HUES64 (cell line): Measurements from ENCODE around the gene ZCCHC24.

Source experiments
- H3K27ac ChIP-seq: 2 replicates; pipeline ENCODE4 v1.7.0; 2013; ENCODE audit warnings: low read depth, low read length, inconsistent platforms
- H3K27me3 ChIP-seq: 2 replicates; pipeline ENCODE4 v1.6.1; 2013; ENCODE audit warnings: mild to moderate bottlenecking, low read length; ENCODE audit not compliant: insufficient read depth
- H3K36me3 ChIP-seq: 2 replicates; pipeline ENCODE4 v1.6.1; 2013; ENCODE audit warnings: mild to moderate bottlenecking, low read length; ENCODE audit not compliant: insufficient read depth
- H3K4me1 ChIP-seq: 2 replicates; pipeline ENCODE4 v1.6.1; 2013; ENCODE audit warnings: mild to moderate bottlenecking, low read length, moderate library complexity; ENCODE audit not compliant: insufficient read depth
- H3K4me3 ChIP-seq: 2 replicates; pipeline ENCODE4 v1.5.1; 2013; ENCODE audit warnings: mild to moderate bottlenecking, low read length, moderate library complexity
- H3K9ac ChIP-seq: 2 replicates; pipeline ENCODE4 v1.6.1; 2013; ENCODE audit warnings: mild to moderate bottlenecking, low read depth, low read length
- H3K9me3 ChIP-seq: 2 replicates; pipeline ENCODE4 v1.6.1; 2013; ENCODE audit warnings: low read depth, low read length; ENCODE audit not compliant: insufficient read depth
- WGBS: fragments of 150-250, 120-280 bp; methylation state at CpG from one replicate; pipeline ENCODE4 v1.1.7; 2013; ENCODE audit warnings: missing lambda C conversion rate; 5-methylcytosine and 5-hydroxymethylcytosine counted together

Gene ZCCHC24

GRCh38 chr10:79472449-79472848 is 27.0 kb upstream of the ZCCHC24 start:
- no peaks in the 10 kb centered on the region for H3K9me3 ChIP-seq
- H3K36me3 ChIP-seq, result no peaks in the 10 kb centered on the region
- H3K27ac ChIP-seq, result no peak overlapping the region
- WGBS, result 90% methylated on average over 7 of the region's 7 CpGs
- no peaks in the 10 kb centered on the region for H3K27me3 ChIP-seq
- H3K4me3 ChIP-seq, result no peak overlapping the region
- H3K9ac ChIP-seq, result no peak overlapping the region
- H3K4me1 ChIP-seq, result no peaks in the 10 kb centered on the region

GRCh38 chr10:79471776-79472175 is 26.4 kb upstream of the ZCCHC24 start:
- no peaks in the 10 kb centered on the region for H3K27me3 ChIP-seq
- no peaks in the 10 kb centered on the region for H3K4me1 ChIP-seq
- no peak overlapping the region for H3K9ac ChIP-seq
- no peak overlapping the region for H3K27ac ChIP-seq
- H3K36me3 ChIP-seq, result no peaks in the 10 kb centered on the region
- H3K4me3 ChIP-seq, result no peak overlapping the region
- no peaks in the 10 kb centered on the region for H3K9me3 ChIP-seq
- WGBS, result 93% methylated on average over 4 of the region's 4 CpGs

DNA sequence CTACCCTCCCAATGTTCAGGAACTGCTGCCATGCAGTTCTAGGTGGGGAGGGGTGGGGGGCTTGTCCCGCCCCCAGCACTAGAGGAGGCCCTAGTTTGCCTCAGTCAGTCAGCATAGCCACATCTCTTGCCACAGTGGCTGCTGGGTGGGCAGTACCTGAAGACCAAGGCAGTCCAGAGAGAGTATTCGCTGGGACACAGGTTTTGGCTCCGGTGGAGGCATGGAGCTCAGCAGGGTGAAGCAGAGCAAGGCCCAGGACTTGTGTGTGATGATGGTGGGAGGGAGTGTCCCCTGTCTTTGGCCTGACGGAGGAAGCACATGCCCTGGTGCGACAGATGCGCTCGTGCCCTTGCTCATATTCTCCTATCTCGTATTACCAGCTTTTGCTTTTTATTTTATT is 24.7 kb upstream of the ZCCHC24 start:
- H3K9ac ChIP-seq, result no peak overlapping the region
- H3K9me3 ChIP-seq, result no peaks in the 10 kb centered on the region
- WGBS, result 94% methylated on average over 8 of the region's 8 CpGs
- H3K4me1 ChIP-seq, result no peaks in the 10 kb centered on the region
- H3K27ac ChIP-seq, result no peak overlapping the region
- no peak overlapping the region for H3K4me3 ChIP-seq
- no peaks in the 10 kb centered on the region for H3K36me3 ChIP-seq
- H3K27me3 ChIP-seq, result no peaks in the 10 kb centered on the region

DNA sequence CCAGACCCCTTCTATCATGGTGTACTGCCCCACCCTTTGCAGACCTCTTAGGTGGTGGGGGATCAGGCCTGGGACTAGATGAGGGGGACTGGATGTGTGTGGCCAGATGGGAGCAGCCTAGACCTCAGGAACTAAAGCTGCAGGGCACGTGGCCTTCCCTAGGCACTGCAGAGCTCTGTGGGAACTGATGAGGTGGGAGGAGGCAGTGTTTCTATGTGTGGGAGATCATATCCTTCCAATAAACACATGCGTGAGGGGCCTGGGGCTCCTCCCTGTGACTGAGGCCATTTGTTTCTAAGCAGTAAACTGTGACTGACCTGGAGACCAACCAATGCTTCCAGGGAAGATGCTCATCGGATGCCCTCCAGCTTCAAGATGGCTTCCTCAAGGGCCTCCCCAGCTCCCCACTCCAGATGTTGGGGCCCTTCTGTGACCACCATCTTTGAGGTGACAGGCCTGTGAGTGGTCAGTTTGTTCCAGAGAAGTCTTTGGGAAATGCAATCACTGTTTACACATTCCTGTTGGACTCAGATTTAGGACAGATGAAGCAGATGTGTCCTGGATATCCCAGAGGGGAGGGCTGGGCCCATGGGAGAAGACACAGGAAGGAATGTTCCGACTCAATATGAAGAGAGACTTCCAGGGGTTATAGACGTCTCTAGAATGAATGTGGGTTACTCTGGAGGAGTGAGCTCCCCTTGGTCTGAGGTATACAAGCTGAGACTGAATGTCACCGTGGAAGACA is 23.6 kb upstream of the ZCCHC24 start:
- Histone ChIP-seq H3K9ac (no peak overlapping the region), H3K9me3 (no peaks in the 10 kb centered on the region), H3K27me3 (no peaks in the 10 kb centered on the region), H3K4me3 (no peak overlapping the region), H3K27ac (no peak overlapping the region), H3K4me1 (no peaks in the 10 kb centered on the region), H3K36me3 (no peaks in the 10 kb centered on the region)
- WGBS, result 87% methylated on average over 6 of the region's 6 CpGs

DNA sequence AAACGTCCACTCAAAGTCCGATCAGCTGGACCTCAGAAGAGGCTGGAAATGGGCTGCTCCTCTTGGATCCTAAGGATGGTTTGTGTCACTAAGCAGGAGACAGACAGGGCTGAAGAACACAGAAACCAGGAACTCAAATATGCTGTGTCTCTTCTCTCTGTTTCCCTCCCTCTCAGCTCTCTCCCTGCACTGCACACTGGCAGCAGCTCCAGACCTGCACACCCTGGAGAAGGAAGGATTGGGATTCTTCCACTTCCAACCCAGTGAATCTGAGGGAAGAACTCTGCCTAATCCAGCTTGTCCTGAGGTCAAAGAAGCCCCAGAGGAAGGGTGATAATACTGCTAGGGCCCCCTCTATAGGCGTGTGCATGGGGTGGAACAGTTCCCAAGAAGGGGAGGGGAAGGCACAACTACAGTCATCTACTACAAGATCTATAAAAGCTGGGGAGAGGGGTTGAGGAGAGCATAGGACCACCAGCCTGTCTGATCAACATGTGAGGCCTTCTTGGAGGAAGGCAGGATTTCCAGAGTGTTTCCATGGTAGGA is 22.7 kb upstream of the ZCCHC24 start:
- Histone ChIP-seq H3K4me1 (no peaks in the 10 kb centered on the region), H3K36me3 (no peaks in the 10 kb centered on the region)
- 82% methylated on average over 3 of the region's 3 CpGs for WGBS

DNA sequence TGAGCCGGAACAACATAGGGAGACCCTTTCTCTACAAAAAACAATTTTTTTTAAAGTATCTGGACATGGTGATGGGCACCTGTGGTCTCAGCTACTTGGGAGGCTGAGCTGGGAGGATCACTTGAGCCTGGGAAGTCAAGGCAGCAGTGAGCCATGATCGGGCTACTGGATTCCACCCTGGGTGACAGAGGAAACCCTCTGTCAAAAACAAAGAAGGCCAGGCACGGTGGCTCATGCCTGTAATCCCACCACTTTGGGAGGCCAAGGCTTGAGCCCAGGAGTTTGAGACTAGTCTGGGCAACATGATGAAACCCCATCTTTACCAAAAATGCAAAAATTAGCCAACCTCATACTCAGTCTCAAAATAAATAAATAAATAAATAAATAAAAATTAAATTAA is 19.9 kb upstream of the ZCCHC24 start:
- no peaks in the 10 kb centered on the region for H3K36me3 ChIP-seq
- no peaks in the 10 kb centered on the region for H3K4me1 ChIP-seq
- no peak overlapping the region for H3K9ac ChIP-seq
- no peaks in the 10 kb centered on the region for H3K9me3 ChIP-seq
- no peak overlapping the region for H3K4me3 ChIP-seq
- H3K27ac ChIP-seq, result no peak overlapping the region
- H3K27me3 ChIP-seq, result peaks cover 4% of the 10 kb centered on the region; the same call in 1 of the 2 replicates
- 87% methylated on average over 2 of the region's 3 CpGs for WGBS

More for the DNA sequence above, 22.7 kb upstream of the ZCCHC24 start:
- Histone ChIP-seq H3K27me3 (no peaks in the 10 kb centered on the region; the same call in 1 of the 2 replicates), H3K9me3 (no peaks in the 10 kb centered on the region), H3K27ac (no peak overlapping the region), H3K9ac (no peak overlapping the region), H3K4me3 (no peak overlapping the region)

- 89% methylated on average over 10 of the region's 10 CpGs for WGBS
- Histone ChIP-seq H3K27me3 (peaks cover 4% of the 10 kb centered on the region; the same call in 1 of the 2 replicates), H3K9me3 (no peaks in the 10 kb centered on the region), H3K9ac (no peak overlapping the region), H3K4me3 (no peak overlapping the region), H3K4me1 (no peaks in the 10 kb centered on the region), H3K36me3 (no peaks in the 10 kb centered on the region), H3K27ac (no peak overlapping the region)
Observed at GRCh38 chr10:79463578-79464496, 18.4 kb upstream of the ZCCHC24 start.

DNA sequence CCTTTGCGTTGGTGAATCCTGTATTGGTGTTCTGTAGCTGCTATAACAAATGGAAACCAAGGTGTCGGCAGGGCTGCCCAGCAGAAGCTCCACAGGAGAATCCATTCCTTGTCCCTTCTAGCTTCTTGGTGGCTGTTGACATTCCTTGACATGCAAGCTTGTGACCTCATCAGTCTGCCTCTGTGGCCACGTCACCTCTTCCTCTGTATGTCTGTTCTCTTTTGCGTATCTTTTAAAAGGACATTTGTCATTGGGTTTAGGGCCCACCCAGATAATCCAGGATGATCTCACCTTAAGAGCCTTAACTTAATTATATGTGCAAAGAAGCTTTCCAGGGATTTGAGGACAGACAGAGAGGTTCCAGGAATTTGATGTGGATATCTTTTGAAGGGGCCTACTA is 15.3 kb upstream of the ZCCHC24 start:
- H3K9me3 ChIP-seq, result no peaks in the 10 kb centered on the region
- WGBS, result 90% methylated on average over 4 of the region's 4 CpGs
- H3K4me1 ChIP-seq, result no peaks in the 10 kb centered on the region
- peaks cover 4% of the 10 kb centered on the region; the same call in 1 of the 2 replicates for H3K27me3 ChIP-seq
- H3K4me3 ChIP-seq, result no peak overlapping the region
- no peak overlapping the region for H3K27ac ChIP-seq
- H3K9ac ChIP-seq, result no peak overlapping the region
- no peaks in the 10 kb centered on the region for H3K36me3 ChIP-seq

DNA sequence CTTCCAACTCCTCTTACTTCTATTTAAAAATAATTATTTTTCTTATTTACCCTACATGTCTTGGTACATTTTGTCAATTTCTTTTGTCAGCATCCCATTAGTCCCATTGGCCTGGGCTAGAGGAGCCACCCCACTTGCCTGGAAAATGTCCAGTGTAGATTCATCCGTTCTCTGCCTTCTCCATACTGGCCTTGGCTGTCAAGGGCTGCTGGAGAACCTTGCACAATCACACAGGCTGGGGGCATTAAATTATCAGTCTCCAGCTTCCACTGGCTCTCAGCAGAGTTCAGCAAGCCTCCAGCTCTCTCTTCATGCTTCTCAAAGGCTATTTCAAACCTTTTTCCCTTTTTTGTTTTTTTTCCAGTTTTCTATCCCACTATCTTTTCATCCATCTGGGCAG is 13.8 kb upstream of the ZCCHC24 start:
- WGBS, result 91% methylated on average over 1 of the region's 1 CpG
- Histone ChIP-seq H3K9me3 (no peaks in the 10 kb centered on the region), H3K4me1 (no peaks in the 10 kb centered on the region), H3K27ac (no peak overlapping the region), H3K27me3 (peaks cover 4% of the 10 kb centered on the region; the same call in 1 of the 2 replicates), H3K36me3 (no peaks in the 10 kb centered on the region), H3K9ac (no peak overlapping the region), H3K4me3 (no peak overlapping the region)

- H3K27me3 ChIP-seq, result peaks cover 4% of the 10 kb centered on the region
- H3K36me3 ChIP-seq, result no peaks in the 10 kb centered on the region
- no peak overlapping the region for H3K9ac ChIP-seq
- no peak overlapping the region for H3K27ac ChIP-seq
- H3K9me3 ChIP-seq, result no peaks in the 10 kb centered on the region
- no peaks in the 10 kb centered on the region for H3K4me1 ChIP-seq
- 87% methylated on average over 4 of the region's 4 CpGs for WGBS
- H3K4me3 ChIP-seq, result no peak overlapping the region
Observed at GRCh38 chr10:79458483-79458882, 13.1 kb upstream of the ZCCHC24 start.

DNA sequence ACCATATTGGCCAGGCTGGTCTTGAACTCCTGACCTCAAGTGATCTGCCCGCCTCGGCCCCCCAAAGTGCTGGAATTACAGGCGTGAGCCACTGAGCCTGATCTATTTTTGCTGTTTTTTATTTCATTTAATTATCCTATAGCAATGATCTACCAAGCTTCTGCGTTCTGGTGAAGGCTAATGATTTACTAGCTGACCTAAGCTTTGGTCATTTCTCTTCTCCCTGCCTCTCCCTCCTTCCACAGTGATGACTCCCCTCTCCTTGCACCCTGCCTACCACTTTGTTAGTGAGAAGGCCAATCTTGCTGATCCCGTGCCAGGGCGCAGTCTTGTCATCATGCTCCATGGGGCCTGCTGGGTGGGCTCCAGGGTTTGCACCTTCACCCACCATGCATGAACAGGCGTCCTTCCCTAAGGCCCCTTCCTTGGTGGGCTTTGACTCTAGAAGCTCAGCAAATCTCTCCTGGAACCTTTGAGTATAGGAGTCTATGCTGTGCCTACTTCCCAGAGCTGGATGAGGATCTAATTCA is 11.9 kb upstream of the ZCCHC24 start:
- peaks cover 4% of the 10 kb centered on the region for H3K27me3 ChIP-seq
- no peaks in the 10 kb centered on the region for H3K4me1 ChIP-seq
- H3K9ac ChIP-seq, result no peak overlapping the region
- H3K4me3 ChIP-seq, result no peak overlapping the region
- H3K9me3 ChIP-seq, result no peaks in the 10 kb centered on the region
- no peaks in the 10 kb centered on the region for H3K36me3 ChIP-seq
- WGBS, result 94% methylated on average over 7 of the region's 7 CpGs
- H3K27ac ChIP-seq, result no peak overlapping the region
